Spleen (tissue), 3 donors: ENCODE measurements around the gene ABTB2.

Experiments used
- POLR2A ChIP-seq, 3 donors: fragments of 450-650 bp; IDR thresholded peaks; one replicate each; pipeline ENCODE4 v1.5.1; 2017; ENCODE audit warnings: antibody characterized with exemption in 3 of 3, mild to moderate bottlenecking in 1 of 3
- POLR2AphosphoS5 ChIP-seq, 3 donors: sonication (generic); formaldehyde crosslinking; IDR thresholded peaks; one replicate each; pipeline ENCODE4 v1.5.1; 2017; ENCODE audit warnings: antibody characterized with exemption in 3 of 3

DNA sequence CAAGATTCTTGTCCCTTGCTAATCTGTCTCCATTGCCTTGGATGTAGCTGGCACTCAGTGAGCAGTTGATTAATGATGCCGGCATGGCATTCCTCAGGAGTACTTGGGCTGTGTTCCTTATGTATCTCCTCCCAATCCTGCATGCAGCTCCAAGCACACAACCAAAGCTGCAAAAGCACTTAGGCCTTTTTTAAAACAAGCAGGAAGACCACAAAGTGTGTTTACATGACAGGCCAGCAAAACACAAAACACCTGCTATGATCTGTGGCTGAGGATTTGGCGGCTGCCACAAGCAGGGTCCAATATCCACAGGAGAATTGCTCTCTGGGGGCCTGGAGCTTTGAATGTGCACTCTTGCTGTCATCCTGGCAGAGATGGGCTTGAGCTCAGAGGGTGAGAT is 8.9 kb downstream of the ABTB2 start:
- TF ChIP-seq POLR2A (IDR thresholded peaks at IDR 0.05) (no peak), POLR2AphosphoS5 (IDR thresholded peaks at IDR 0.05) (no peak)
